ENCODE measurements around the gene SLC16A1. TPM values are rescaled to one million over a fixed set of nuclear protein-coding genes. Genes with fewer than 3 reads are reported as not detected.

SLC16A1 gene
- total and polyA plus RNA-seq, 2 donors (not counting 3 experiments of a cell fraction or from before 2014, with no cell fraction given), result 148 to 188 TPM

DNA sequence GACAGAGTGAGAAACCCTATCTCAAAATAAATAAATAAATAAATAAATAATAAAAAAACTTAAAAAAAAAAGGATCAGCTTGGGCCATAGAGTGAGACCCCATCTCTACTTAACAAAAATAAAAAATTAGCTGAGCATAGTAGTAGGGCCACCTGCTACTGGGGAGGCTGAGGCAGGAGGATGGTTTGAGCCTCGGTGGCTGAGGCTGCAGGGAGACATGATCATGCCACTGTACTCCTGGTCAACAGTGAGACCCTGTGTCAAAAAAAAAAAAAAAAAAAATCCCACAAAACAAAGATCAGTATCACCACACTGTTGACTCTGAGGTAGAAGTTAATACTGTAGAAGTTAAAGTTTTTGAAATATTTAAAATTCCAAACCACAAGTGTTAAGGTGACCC is 29.1 kb downstream of the SLC16A1 start:
- ChIA-PET CTCF (interaction anchor here (1.2 kb wide), 1 partner anchor 20 kb away, joined by 3 read pairs; no protein-coding TSS in a partner anchor), POLR2A (no interaction called here)
- FAIRE-seq (no peak), DNase-seq (ENCODE audit: low read depth, low spot score) (no peak)
- dilution Hi-C loops (cut with MboI; ENCODE audit: extremely low pct_ligation_motif_present, low sequenced_read_pairs) (no loop called here), intact Hi-C loops (cut with micrococcal nuclease) (no loop called here)
- Histone ChIP-seq H3K9ac (replicated peaks; ENCODE audit: extremely low read depth, insufficient read depth, low read length) (no peak overlapping the region), H3K79me2 (ENCODE audit: control insufficient read depth, insufficient read depth, low read length) (peaks cover 69% of the 10 kb centered on the region), H2AFZ (ENCODE audit: low read depth, low read length) (no peak overlapping the region), H4K20me1 (replicated peaks; ENCODE audit: control insufficient read depth, extremely low read depth, insufficient read depth, low read length) (no peaks in the 10 kb centered on the region), H3K36me3 (ENCODE audit: control insufficient read depth in 2 of 2, extremely low read depth in 1 of 2, insufficient read depth in 2 of 2, low read length in 2 of 2) (peaks cover 13 to 14% of the 10 kb centered on the region in 2 experiments), H3K9me1 (replicated peaks; ENCODE audit: control insufficient read depth, extremely low read depth, insufficient read depth, low read length) (no peaks in the 10 kb centered on the region), H3K27me3 (ENCODE audit: control insufficient read depth in 2 of 2, insufficient read depth in 2 of 2, low read length in 2 of 2) (no peaks in the 10 kb centered on the region), H3K27ac (ENCODE audit: insufficient read depth, low read depth, low read length) (no peak overlapping the region), H3K4me1 (ENCODE audit: control insufficient read depth, extremely low read depth, insufficient read depth, low read length) (peaks cover 7% of the 10 kb centered on the region), H3K4me3 (replicated peaks in 1 of 3; ENCODE audit: insufficient read depth in 1 of 3, low read depth in 1 of 3, low read length in 3 of 3) (no peak overlapping the region), H3K4me2 (ENCODE audit: insufficient read depth, low read length) (no peak overlapping the region), H3K9me3 (replicated peaks; ENCODE audit: control insufficient read depth, insufficient read depth, low read length) (no peaks in the 10 kb centered on the region)
- TF ChIP-seq MYC (IDR thresholded peaks at IDR 0.05; ENCODE audit: low read depth, low read length), result no peak
- no peak for TF ChIP-seq MAX (IDR thresholded peaks at IDR 0.05; ENCODE audit: insufficient read depth, insufficient read length)
- no peak for TF ChIP-seq JUN (IDR thresholded peaks at IDR 0.05; ENCODE audit: borderline replicate concordance, insufficient read depth, insufficient read length, low read depth)
- no peak for TF ChIP-seq POLR2A (IDR thresholded peaks at IDR 0.05; ENCODE audit: low read depth, low read length)
- no peak for TF ChIP-seq FOS (IDR thresholded peaks at IDR 0.05; ENCODE audit: borderline replicate concordance, insufficient read depth, low read length)
- no peak for TF ChIP-seq EZH2 (IDR thresholded peaks at IDR 0.05; ENCODE audit: borderline replicate concordance, low read depth, low read length, severe bottlenecking)
- no peak for TF ChIP-seq POLR2AphosphoS5 (IDR thresholded peaks at IDR 0.05; ENCODE audit: insufficient read depth, low read depth, low read length)
- no peak for TF ChIP-seq GATA2 (IDR thresholded peaks at IDR 0.05; ENCODE audit: insufficient read depth, insufficient read length, low read depth, low read length)
- TF ChIP-seq, protein P1, sequence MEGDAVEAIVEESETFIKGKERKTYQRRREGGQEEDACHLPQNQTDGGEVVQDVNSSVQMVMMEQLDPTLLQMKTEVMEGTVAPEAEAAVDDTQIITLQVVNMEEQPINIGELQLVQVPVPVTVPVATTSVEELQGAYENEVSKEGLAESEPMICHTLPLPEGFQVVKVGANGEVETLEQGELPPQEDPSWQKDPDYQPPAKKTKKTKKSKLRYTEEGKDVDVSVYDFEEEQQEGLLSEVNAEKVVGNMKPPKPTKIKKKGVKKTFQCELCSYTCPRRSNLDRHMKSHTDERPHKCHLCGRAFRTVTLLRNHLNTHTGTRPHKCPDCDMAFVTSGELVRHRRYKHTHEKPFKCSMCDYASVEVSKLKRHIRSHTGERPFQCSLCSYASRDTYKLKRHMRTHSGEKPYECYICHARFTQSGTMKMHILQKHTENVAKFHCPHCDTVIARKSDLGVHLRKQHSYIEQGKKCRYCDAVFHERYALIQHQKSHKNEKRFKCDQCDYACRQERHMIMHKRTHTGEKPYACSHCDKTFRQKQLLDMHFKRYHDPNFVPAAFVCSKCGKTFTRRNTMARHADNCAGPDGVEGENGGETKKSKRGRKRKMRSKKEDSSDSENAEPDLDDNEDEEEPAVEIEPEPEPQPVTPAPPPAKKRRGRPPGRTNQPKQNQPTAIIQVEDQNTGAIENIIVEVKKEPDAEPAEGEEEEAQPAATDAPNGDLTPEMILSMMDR (IDR thresholded peaks at IDR 0.05; ENCODE audit: extremely low read depth in 1 of 2, insufficient read depth in 1 of 2, low read depth in 1 of 2, low read length in 2 of 2), result no peak
- BruUV-seq (replicated peaks), result no TSS peak

All from endothelial cell of umbilical vein (primary cell).